Astrocyte (in vitro differentiated cells and primary cell): ENCODE measurements around the gene PGA4. TPM values are rescaled to one million over a fixed set of nuclear protein-coding genes. Genes with fewer than 3 reads are reported as not detected.
A peak's percentile ranks its signal among the peaks of the same experiment; 100 is the strongest.

Source experiments
- DNase-seq: peaks from one replicate; pipeline ENCODE4 v3.0.0-alpha.2; 2010; ENCODE audit warnings: low read depth
- FAIRE-seq: peaks from 2 replicates; lab custom pipeline; 2011; peaks lifted over from hg19 to GRCh38; lab: Jason Lieb, UNC
- H2AFZ ChIP-seq: 2 replicates; pipeline ENCODE4 v1.6.0; 2012; ENCODE audit warnings: low read depth, low read length, inconsistent platforms
- H3K27ac ChIP-seq: 2 replicates; pipeline ENCODE4 v1.5.1; 2011; ENCODE audit warnings: low read depth, low read length, inconsistent platforms
- H3K27me3 ChIP-seq: 2 replicates; pipeline ENCODE4 v1.6.0; 2011; ENCODE audit warnings: low read length, inconsistent platforms; ENCODE audit not compliant: insufficient read depth
- H3K36me3 ChIP-seq: 2 replicates; pipeline ENCODE4 v1.5.1; 2011; ENCODE audit warnings: low read length, inconsistent platforms; ENCODE audit not compliant: insufficient read depth
- H3K4me1 ChIP-seq: 2 replicates; pipeline ENCODE4 v1.5.1; 2011; ENCODE audit warnings: low read length, inconsistent platforms; ENCODE audit not compliant: insufficient read depth
- H3K4me2 ChIP-seq: 2 replicates; pipeline ENCODE4 v1.6.0; 2012; ENCODE audit warnings: low read length, inconsistent platforms
- H3K4me3 ChIP-seq: 2 replicates; pipeline ENCODE4 v1.5.1; 2011; ENCODE audit warnings: low read depth, mild to moderate bottlenecking, low read length, inconsistent platforms; ENCODE audit not compliant: insufficient read depth
- H3K79me2 ChIP-seq: 2 replicates; pipeline ENCODE4 v1.6.0; 2012; ENCODE audit warnings: mild to moderate bottlenecking, low read length, inconsistent platforms; ENCODE audit not compliant: insufficient read depth
- H3K9ac ChIP-seq: 2 replicates; pipeline ENCODE4 v1.6.0; 2012; ENCODE audit warnings: mild to moderate bottlenecking, low read length, inconsistent platforms
- H3K9me3 ChIP-seq: 2 replicates; pipeline ENCODE4 v1.5.1; 2012; ENCODE audit warnings: low read depth, mild to moderate bottlenecking, low read length, inconsistent platforms; ENCODE audit not compliant: insufficient read depth
- H4K20me1 ChIP-seq: 2 replicates; pipeline ENCODE4 v1.6.0; 2012; ENCODE audit warnings: low read length, inconsistent platforms; ENCODE audit not compliant: insufficient read depth
- H3K27ac Mint-ChIP-seq: one replicate; pipeline ENCODE4 v1.8.0; 2021; ENCODE audit warnings: mild to moderate bottlenecking, mixed read lengths; ENCODE audit not compliant: unreplicated experiment
- H3K27me3 Mint-ChIP-seq: one replicate; pipeline ENCODE4 v1.8.0; 2021; ENCODE audit warnings: low read depth, mixed read lengths; ENCODE audit not compliant: unreplicated experiment
- H3K36me3 Mint-ChIP-seq: one replicate; pipeline ENCODE4 v1.8.0; 2021; ENCODE audit warnings: low read depth, mixed read lengths; ENCODE audit not compliant: unreplicated experiment
- H3K4me1 Mint-ChIP-seq: one replicate; pipeline ENCODE4 v1.8.0; 2021; ENCODE audit warnings: low read depth, mixed read lengths; ENCODE audit not compliant: unreplicated experiment
- H3K4me3 Mint-ChIP-seq: one replicate; pipeline ENCODE4 v1.8.0; 2021; ENCODE audit warnings: mild to moderate bottlenecking, moderate library complexity, mixed read lengths; ENCODE audit not compliant: unreplicated experiment
- H3K9me3 Mint-ChIP-seq: one replicate; pipeline ENCODE4 v1.8.0; 2021; ENCODE audit warnings: mild to moderate bottlenecking, mixed read lengths; ENCODE audit not compliant: unreplicated experiment
- EZH2 ChIP-seq: IDR thresholded peaks from 2 replicates; pipeline ENCODE4 v1.6.1; 2012; ENCODE audit warnings: mild to moderate bottlenecking, low read length, inconsistent platforms; ENCODE audit not compliant: insufficient read depth
- total RNA-seq: library from RNA; stranded (reverse); gene quantifications from 2 replicates; pipeline ENCODE4 v1.2.1, GENCODE V29; 2021
- TF ChIP-seq, protein P1 (sequence below): IDR thresholded peaks from 2 replicates; pipeline ENCODE4 v1.5.1; 2011; ENCODE audit warnings: low read depth, mild to moderate bottlenecking, inconsistent platforms, low read length, moderate library complexity; ENCODE audit not compliant: insufficient read depth

PGA4 gene
- total RNA-seq, 1 donor from 2014 or later, result 0.86 TPM

DNA sequence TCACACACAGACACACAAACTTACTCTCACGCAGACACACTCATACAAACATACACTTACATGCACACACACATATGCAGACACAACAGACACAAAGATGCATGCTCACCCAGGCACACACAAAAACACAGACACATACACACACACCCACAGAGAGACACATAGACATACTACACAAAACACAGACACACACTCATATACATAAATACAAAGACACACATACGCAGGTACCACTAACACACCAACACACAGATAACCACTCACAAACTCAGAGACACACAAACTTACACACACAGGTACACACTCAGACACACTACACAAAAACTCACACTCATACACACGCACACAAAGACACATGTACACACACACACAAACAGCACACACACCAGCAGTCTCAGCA, 50.6 kb downstream of the PGA4 start:
- H3K9me3 Mint-ChIP-seq, result no peaks in the 10 kb centered on the region
- no peaks in the 10 kb centered on the region for H3K27me3 Mint-ChIP-seq
- no peaks in the 10 kb centered on the region for H3K4me1 Mint-ChIP-seq

DNA sequence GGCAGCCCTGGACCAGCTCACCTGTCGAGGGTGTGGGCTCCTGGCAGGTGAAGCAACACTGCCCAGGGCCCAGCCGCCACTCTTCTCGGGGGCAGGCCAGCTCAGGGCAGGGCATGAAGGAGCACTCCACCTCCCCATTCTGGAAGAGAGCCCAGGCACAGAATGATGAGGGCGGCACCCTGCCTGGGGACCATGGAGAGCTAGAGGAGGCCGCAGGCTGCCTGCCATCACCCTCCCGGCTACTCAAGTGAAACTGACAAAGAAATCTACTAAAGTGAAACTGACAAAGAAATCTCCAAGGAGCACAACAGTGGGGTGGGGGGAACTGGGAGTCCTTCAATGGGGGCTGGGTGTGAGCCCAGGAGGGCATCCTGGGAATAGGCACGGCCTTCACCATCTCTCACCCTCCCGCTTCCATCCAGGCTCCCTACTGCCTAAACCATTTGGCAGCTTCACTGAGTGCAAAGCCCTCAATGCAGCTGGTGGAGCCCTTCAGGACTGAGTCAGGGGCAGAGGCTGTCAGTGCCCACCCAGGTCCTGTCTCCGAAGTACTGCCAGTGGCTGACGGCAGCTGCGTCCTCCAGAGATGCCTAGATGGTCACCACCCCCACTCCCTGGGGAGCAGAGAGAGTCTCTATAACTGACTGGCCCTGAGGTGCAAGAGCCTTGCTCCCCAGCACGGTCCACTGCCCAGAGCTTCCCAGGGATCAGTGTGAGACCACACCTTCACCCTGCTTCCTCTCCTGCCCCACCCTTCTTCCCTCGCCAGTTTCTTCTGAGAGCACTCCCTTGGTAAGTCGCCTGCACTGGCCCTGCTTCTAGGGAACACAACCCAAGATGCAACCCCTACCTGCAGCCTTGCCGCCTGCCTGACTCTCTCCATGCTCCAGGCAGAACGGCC, 51.3 kb downstream of the PGA4 start:
- no peak for FAIRE-seq
- peak overlapping the region; percentile 63 for H3K27ac Mint-ChIP-seq

More for the DNA sequence above, 50.6 kb downstream of the PGA4 start:
- Histone ChIP-seq H3K9me3 (no peaks in the 10 kb centered on the region), H4K20me1 (peaks cover 21% of the 10 kb centered on the region), H3K36me3 (no peaks in the 10 kb centered on the region), H3K27ac (no peak overlapping the region), H3K27me3 (peaks cover 8% of the 10 kb centered on the region), H3K4me1 (no peaks in the 10 kb centered on the region), H3K4me3 (no peak overlapping the region), H3K4me2 (no peak overlapping the region), H2AFZ (no peak overlapping the region), H3K79me2 (no peaks in the 10 kb centered on the region), H3K9ac (no peak overlapping the region)
- TF ChIP-seq, protein P1, sequence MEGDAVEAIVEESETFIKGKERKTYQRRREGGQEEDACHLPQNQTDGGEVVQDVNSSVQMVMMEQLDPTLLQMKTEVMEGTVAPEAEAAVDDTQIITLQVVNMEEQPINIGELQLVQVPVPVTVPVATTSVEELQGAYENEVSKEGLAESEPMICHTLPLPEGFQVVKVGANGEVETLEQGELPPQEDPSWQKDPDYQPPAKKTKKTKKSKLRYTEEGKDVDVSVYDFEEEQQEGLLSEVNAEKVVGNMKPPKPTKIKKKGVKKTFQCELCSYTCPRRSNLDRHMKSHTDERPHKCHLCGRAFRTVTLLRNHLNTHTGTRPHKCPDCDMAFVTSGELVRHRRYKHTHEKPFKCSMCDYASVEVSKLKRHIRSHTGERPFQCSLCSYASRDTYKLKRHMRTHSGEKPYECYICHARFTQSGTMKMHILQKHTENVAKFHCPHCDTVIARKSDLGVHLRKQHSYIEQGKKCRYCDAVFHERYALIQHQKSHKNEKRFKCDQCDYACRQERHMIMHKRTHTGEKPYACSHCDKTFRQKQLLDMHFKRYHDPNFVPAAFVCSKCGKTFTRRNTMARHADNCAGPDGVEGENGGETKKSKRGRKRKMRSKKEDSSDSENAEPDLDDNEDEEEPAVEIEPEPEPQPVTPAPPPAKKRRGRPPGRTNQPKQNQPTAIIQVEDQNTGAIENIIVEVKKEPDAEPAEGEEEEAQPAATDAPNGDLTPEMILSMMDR, result no peak
- TF ChIP-seq EZH2, result no peak
- H3K27ac Mint-ChIP-seq, result no peak overlapping the region
- H3K4me3 Mint-ChIP-seq, result no peak overlapping the region
- DNase-seq (no peak), FAIRE-seq (no peak)
- H3K36me3 Mint-ChIP-seq, result peaks cover 18% of the 10 kb centered on the region

More for the DNA sequence above, 51.3 kb downstream of the PGA4 start:
- Histone ChIP-seq H3K27ac (no peak overlapping the region), H3K79me2 (no peaks in the 10 kb centered on the region), H3K36me3 (peaks cover 1% of the 10 kb centered on the region), H3K4me2 (no peak overlapping the region), H3K4me1 (no peaks in the 10 kb centered on the region), H3K4me3 (no peak overlapping the region), H3K9me3 (no peaks in the 10 kb centered on the region), H4K20me1 (peaks cover 21% of the 10 kb centered on the region), H3K27me3 (peaks cover 13% of the 10 kb centered on the region), H2AFZ (no peak overlapping the region), H3K9ac (no peak overlapping the region)
- peaks cover 23% of the 10 kb centered on the region for H3K36me3 Mint-ChIP-seq
- no peak for DNase-seq
- H3K27me3 Mint-ChIP-seq, result no peaks in the 10 kb centered on the region
- H3K9me3 Mint-ChIP-seq, result no peaks in the 10 kb centered on the region
- H3K4me1 Mint-ChIP-seq, result peaks cover 4% of the 10 kb centered on the region
- TF ChIP-seq EZH2, result no peak
- TF ChIP-seq, protein P1, result no peak
- H3K4me3 Mint-ChIP-seq, result no peak overlapping the region
